Esophagus squamous epithelium (tissue), 4 donors: Measurements from ENCODE around the gene RASIP1.

Experiments
- POLR2A ChIP-seq, 4 donors: fragments of 450-650 bp; IDR thresholded peaks; one replicate each; pipeline ENCODE4 v1.6.1; 2017; ENCODE audit warnings: antibody characterized with exemption in 4 of 4, mild to moderate bottlenecking in 4 of 4, moderate library complexity in 3 of 4
- TF ChIP-seq, protein P1 (sequence below), 6 experiments: fragments of 450-650 bp in 4 of 6; fragments of 200-600 bp in 2 of 6; sonication (generic) in 2 of 6; IDR thresholded peaks; one replicate each; pipeline ENCODE4 v1.5.1; 2016 to 2019; ENCODE audit warnings: antibody characterized with exemption in 6 of 6, mild to moderate bottlenecking in 4 of 6, moderate library complexity in 4 of 6

DNA sequence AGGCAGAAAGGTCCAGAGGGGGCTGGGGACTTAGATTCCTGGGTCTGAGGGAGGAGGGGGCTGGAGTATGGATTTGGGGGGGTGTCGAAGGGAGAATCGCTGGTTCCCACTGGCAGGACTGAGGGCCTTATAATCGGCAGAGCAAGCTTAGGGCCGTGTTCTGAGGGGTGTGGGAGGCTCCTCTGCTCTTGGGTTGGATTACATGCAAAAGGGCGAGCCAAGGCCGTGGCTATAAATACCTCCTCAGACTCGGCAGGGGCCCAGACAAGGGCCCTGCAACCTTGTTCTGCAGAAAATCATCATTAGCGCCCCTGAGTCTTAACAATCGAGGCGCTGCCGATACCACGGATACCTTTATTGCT, 20.2 kb downstream of the RASIP1 start:
- no peak for TF ChIP-seq POLR2A (IDR thresholded peaks at IDR 0.05)
- TF ChIP-seq, protein P1, sequence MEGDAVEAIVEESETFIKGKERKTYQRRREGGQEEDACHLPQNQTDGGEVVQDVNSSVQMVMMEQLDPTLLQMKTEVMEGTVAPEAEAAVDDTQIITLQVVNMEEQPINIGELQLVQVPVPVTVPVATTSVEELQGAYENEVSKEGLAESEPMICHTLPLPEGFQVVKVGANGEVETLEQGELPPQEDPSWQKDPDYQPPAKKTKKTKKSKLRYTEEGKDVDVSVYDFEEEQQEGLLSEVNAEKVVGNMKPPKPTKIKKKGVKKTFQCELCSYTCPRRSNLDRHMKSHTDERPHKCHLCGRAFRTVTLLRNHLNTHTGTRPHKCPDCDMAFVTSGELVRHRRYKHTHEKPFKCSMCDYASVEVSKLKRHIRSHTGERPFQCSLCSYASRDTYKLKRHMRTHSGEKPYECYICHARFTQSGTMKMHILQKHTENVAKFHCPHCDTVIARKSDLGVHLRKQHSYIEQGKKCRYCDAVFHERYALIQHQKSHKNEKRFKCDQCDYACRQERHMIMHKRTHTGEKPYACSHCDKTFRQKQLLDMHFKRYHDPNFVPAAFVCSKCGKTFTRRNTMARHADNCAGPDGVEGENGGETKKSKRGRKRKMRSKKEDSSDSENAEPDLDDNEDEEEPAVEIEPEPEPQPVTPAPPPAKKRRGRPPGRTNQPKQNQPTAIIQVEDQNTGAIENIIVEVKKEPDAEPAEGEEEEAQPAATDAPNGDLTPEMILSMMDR (IDR thresholded peaks at IDR 0.05): no peak
